Gastroesophageal sphincter (tissue), 4 donors: ENCODE measurements around the gene SMIM10L2A. TPM values are rescaled to one million over a fixed set of nuclear protein-coding genes. Genes with fewer than 3 reads are reported as not detected.
"Not testable (repeated sequence)": the region's sequence is repeated elsewhere in the genome, so short reads cannot be mapped to it uniquely, and the experiment has no call there.

ENCODE experiments used
- ATAC-seq: fragments of 150-250 bp; one replicate; pipeline ENCODE4 v1.9.1; 2016; ENCODE audit warnings: mild to moderate bottlenecking, moderate library complexity
- H3K27ac ChIP-seq, 4 donors: fragments of 200-600 bp; sonication (generic) in 3 of 4; 1 replicate in 3 of 4; 2 replicates in 1 of 4; pipeline ENCODE4 v1.5.1; 2016 to 2019
- H3K27me3 ChIP-seq: fragments of 200-600 bp; sonication (generic); one replicate; pipeline ENCODE4 v1.5.1; 2019
- H3K36me3 ChIP-seq, 2 donors: fragments of 200-600 bp; sonication (generic); one replicate each; pipeline ENCODE4 v1.5.1; 2019; ENCODE audit warnings: control low read depth in 1 of 2
- H3K4me1 ChIP-seq, 3 donors: fragments of 200-600 bp; sonication (generic); 1 replicate in 2 of 3; 2 replicates in 1 of 3; pipeline ENCODE4 v1.5.1; 2016 to 2019; ENCODE audit warnings: control low read depth in 2 of 3
- H3K4me3 ChIP-seq, 2 donors: fragments of 200-600 bp; sonication (generic); one replicate each; pipeline ENCODE4 v1.5.1; 2019; ENCODE audit warnings: mild to moderate bottlenecking in 1 of 2, moderate library complexity in 1 of 2
- H3K9me3 ChIP-seq, 3 donors: fragments of 200-600 bp; sonication (generic); one replicate each; pipeline ENCODE4 v1.5.1; 2017 to 2019; ENCODE audit warnings: control low read depth in 2 of 3
- EP300 ChIP-seq: sonication (generic); formaldehyde crosslinking; IDR thresholded peaks from one replicate; pipeline ENCODE4 v1.6.1; 2017; ENCODE audit warnings: antibody characterized with exemption, mild to moderate bottlenecking
- POLR2A ChIP-seq, 2 donors: fragments of 450-650 bp; IDR thresholded peaks; one replicate each; pipeline ENCODE4 v1.6.1; 2017; ENCODE audit warnings: antibody characterized with exemption in 2 of 2, mild to moderate bottlenecking in 2 of 2, moderate library complexity in 1 of 2
- POLR2AphosphoS5 ChIP-seq: sonication (generic); formaldehyde crosslinking; IDR thresholded peaks from one replicate; pipeline ENCODE4 v1.6.1; 2017; ENCODE audit warnings: antibody characterized with exemption
- WGBS, 2 donors: methylation state at CpG; one replicate each; pipeline ENCODE4 v1.1.5; 2018; ENCODE audit warnings: low coverage in 1 of 2; 5-methylcytosine and 5-hydroxymethylcytosine counted together
- total RNA-seq, 4 donors: library from RNA; depleted of rRNA; stranded (reverse); fragments of >200 nt; gene quantifications; one replicate each; pipeline ENCODE4 v1.1.0, GENCODE V29; 2016
- TF ChIP-seq, protein P1 (sequence below), 4 experiments: fragments of 200-600 bp in 2 of 4; fragments of 450-650 bp in 2 of 4; sonication (generic) in 1 of 4; IDR thresholded peaks; one replicate each; pipeline ENCODE4 v1.5.1; 2017 to 2019; ENCODE audit warnings: antibody characterized with exemption in 4 of 4, mild to moderate bottlenecking in 2 of 4, moderate library complexity in 2 of 4

SMIM10L2A gene
- total RNA-seq, 4 donors from 2014 or later = 0.47 to 1.5 (median 1.1) TPM

DNA sequence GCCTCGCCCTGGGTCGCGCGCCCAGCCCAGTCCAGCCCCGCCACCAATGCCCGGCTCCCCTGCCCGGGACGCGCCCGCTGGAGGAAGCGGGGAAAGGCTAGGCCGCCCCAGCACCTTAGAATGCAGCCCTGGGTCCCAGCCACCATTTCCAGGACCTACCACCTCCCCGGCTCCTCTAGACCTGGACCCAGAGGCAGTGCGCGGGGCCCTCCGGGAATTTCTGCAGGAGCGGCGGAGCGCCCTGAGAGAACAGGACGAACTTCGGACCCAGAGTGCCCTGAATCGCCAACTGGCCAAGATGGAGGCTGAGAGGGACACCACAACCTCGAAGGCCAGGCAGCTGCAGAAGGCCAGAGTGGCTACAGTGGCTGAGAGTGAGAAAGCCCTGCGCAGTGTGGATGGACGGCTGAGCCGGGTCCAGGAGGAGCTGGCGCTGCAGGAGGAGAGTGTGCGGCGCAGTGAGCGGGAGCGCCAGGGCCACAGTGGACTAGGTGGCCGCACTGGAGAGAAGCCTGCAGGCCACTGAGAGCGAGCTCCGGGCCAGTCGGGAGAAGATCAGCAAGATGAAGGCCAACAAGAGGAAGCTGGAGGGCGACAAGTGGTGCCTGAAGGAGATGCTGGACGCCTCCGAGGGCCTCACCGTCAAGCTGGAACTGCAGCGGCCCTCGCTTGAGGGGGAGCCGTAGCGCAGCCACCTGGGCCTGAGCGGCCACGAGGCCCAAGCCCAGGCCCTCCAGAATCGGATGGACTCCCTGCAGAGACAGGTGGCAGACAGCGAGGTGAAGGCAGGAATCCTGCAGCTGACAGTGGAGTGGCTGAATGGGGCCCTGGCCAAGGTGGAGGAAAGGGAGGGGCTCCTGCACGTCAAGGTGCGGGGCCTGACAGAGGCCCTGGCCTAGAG, 15.5 kb downstream of the SMIM10L2A start:
- Histone ChIP-seq H3K27me3 (no peaks in the 10 kb centered on the region), H3K27ac (no peak overlapping the region), H3K36me3 (no peaks in the 10 kb centered on the region), H3K4me1 (no peaks in the 10 kb centered on the region), H3K9me3 (no peaks in the 10 kb centered on the region), H3K4me3 (no peak overlapping the region)
- 74% methylated on average over 7 of the region's 49 CpGs; no CpG with 5 or more reads in 1 of the 2 donors for WGBS, 2 donors
- ATAC-seq = no peak
- TF ChIP-seq POLR2A (IDR thresholded peaks at IDR 0.05) (no peak), EP300 (no peak), POLR2AphosphoS5 (no peak)
- TF ChIP-seq, protein P1, sequence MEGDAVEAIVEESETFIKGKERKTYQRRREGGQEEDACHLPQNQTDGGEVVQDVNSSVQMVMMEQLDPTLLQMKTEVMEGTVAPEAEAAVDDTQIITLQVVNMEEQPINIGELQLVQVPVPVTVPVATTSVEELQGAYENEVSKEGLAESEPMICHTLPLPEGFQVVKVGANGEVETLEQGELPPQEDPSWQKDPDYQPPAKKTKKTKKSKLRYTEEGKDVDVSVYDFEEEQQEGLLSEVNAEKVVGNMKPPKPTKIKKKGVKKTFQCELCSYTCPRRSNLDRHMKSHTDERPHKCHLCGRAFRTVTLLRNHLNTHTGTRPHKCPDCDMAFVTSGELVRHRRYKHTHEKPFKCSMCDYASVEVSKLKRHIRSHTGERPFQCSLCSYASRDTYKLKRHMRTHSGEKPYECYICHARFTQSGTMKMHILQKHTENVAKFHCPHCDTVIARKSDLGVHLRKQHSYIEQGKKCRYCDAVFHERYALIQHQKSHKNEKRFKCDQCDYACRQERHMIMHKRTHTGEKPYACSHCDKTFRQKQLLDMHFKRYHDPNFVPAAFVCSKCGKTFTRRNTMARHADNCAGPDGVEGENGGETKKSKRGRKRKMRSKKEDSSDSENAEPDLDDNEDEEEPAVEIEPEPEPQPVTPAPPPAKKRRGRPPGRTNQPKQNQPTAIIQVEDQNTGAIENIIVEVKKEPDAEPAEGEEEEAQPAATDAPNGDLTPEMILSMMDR (IDR thresholded peaks at IDR 0.05) = no peak

DNA sequence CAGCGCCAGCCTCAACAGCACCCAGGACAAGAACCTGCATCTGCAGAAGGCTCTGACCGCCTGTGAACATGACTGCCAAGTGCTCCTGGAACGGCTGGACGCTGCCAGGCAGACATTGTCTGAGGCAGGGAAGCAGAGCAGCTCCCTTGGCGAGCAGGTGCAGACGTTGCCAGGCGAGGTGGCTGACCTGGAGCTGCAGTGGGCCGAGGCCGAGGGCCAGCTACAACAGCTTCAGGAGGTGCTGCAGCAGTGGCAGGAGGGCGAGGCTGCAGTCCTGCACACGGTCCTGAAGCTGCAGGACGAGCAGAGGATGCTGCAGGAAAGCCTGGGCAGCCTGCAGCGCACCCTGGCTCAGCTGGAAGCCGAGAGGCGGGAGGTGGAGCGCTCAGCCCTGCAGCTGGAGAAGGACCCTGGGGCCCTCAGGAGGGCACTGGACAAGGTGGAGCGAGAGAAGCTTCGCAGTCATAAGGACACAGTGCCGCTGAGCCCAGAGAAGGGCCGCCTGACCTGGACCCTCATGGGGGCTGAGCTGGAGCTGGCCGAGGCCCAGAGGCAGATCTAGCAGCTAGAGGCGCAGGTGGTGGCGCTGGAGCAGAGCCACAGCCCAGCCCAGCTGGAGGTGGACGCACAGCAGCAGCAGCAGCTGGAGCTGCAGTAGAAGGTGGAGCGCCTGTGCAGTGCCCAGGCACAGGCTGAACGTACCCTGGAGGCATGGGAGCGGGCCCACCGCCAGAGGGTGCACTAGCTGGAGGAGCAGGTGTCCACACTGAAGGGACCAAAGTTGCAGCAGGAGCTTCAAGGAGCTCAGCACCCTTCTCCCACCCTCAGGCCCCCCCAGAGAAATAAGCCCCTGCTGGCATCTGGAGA, 16.4 kb downstream of the SMIM10L2A start:
- no peaks in the 10 kb centered on the region for H3K4me1 ChIP-seq
- H3K27me3 ChIP-seq = no peaks in the 10 kb centered on the region
- WGBS, 2 donors = 72% methylated on average over 9 of the region's 28 CpGs; no CpG with 5 or more reads in 1 of the 2 donors
- no peaks in the 10 kb centered on the region for H3K9me3 ChIP-seq
- no peak overlapping the region for H3K27ac ChIP-seq
- H3K4me3 ChIP-seq = no peak overlapping the region
- H3K36me3 ChIP-seq = no peaks in the 10 kb centered on the region
- ATAC-seq = no peak
- TF ChIP-seq EP300 = no peak

DNA sequence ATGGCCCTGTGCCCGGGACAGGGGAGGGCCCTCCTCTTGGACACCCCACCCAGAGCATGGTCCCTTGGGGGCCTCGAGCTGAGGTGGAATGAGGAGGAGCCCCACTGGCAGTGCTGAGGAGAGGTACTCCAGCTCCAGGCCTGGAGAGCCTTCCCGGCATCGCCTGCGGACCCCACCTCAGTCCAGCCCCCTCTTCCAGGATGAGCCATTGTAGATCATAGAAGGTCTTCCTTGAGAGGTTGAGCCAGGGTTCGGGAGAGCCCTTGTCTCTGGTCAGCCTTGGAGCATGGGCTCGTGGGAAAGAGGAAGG, 16.9 kb downstream of the SMIM10L2A start:
- Histone ChIP-seq H3K4me1 (no peaks in the 10 kb centered on the region), H3K4me3 (no peak overlapping the region), H3K9me3 (no peaks in the 10 kb centered on the region), H3K27me3 (no peaks in the 10 kb centered on the region), H3K36me3 (no peaks in the 10 kb centered on the region), H3K27ac (no peak overlapping the region)
- WGBS, 2 donors = 40% methylated on average over 1 of the region's 7 CpGs; no CpG with 5 or more reads in 1 of the 2 donors
- no peak for TF ChIP-seq EP300
- no peak for ATAC-seq

DNA sequence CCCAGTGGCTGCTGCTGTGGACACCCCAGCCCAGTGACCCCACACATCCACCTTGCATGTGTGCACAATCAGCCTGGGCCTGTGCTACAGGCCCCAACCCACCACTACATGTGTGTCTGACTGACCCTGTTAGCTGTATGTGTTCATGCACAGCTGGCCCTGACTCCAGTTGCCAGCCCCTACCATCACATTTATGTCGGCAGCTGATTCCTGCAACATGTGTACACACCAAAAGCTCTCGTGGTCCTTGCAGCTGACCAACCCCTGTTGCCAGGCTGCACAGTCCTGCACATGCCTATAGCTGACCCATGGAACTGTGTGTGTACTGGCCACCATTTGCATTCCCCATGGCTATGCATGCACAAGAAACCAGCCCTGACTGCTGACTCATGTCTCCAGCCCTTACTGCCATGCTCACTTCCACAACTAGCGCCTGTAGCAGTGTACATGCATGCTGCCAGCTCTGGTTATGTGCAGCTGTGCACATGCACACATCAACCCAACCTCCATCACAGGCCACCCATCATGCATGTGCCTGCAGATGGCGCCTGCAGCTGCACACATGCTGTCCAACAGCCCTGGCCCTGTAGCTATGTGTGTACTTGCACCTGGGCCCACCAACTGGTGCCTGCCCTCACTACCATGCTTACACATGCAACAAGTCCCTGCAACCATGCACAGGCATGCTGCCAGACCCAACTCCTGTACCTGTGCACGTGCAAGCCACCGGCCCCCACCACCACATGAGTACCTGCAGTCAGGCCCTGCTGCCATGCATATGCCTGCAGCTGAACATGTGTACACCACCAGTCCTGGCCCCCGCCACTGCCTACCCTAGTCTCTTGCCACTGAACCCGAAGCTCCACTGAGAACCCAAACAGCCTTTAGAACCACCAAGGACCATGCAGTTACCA, 28.1 kb downstream of the SMIM10L2A start:
- no peaks in the 10 kb centered on the region for H3K36me3 ChIP-seq
- H3K27me3 ChIP-seq = no peaks in the 10 kb centered on the region
- no peak overlapping the region for H3K27ac ChIP-seq
- no peak for ATAC-seq
- no peaks in the 10 kb centered on the region for H3K4me1 ChIP-seq
- 72% methylated on average over 2 of the region's 8 CpGs; no CpG with 5 or more reads in 1 of the 2 donors for WGBS, 2 donors
- no peaks in the 10 kb centered on the region for H3K9me3 ChIP-seq
- H3K4me3 ChIP-seq = no peak overlapping the region
- no peak for TF ChIP-seq POLR2AphosphoS5
- no peak for TF ChIP-seq POLR2A (IDR thresholded peaks at IDR 0.05)
- TF ChIP-seq EP300 = no peak

DNA sequence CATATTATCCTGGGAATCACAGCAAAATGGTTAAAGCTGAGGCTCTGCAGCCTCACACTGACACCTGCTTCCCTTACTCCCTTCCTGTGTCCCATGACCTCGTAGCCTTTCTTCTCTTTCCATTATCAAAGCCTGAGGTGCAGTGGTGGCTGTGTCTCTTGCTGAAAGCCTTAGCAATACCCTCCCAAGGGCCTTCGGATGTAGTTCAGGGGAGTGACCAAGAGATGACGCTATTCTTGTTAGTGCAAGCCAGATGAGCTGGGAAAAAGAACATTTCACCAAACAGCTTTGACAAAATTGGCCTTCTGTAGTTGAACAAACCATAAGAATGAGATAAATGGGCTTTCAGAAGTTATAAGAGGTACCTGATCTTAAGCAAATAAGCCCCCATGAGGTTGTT, 31.6 kb downstream of the SMIM10L2A start:
- Histone ChIP-seq H3K9me3 (no peaks in the 10 kb centered on the region), H3K4me3 (no peak overlapping the region), H3K36me3 (no peaks in the 10 kb centered on the region), H3K4me1 (no peaks in the 10 kb centered on the region), H3K27me3 (no peaks in the 10 kb centered on the region), H3K27ac (no peak overlapping the region)
- TF ChIP-seq POLR2AphosphoS5 (no peak), EP300 (no peak), POLR2A (IDR thresholded peaks at IDR 0.05) (no peak)
- TF ChIP-seq, protein P1 (IDR thresholded peaks at IDR 0.05) = no peak
- WGBS, 2 donors = 38 to 79% methylated on average over 1 to 2 of the region's 3 CpGs
- no peak for ATAC-seq

DNA sequence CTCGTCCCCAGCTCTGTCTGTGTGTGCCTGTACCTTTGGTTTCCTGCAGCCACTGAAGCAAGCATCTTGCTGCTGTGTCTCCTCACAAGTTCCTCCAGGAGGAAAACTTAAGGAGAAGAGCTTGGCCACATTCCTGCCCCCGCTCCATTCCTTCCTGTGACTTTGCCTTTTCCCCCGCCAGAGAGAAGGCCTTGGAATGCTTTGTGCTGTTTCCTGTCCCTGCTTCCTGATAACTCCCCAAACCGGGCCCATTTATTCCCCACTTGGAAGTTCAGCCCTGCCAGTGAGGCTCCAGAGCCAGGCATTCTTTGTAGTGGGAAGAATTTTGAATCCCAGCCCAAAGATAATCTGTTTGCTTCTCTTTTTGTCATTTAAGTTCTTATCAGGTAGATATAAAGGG, 33.1 kb downstream of the SMIM10L2A start:
- Histone ChIP-seq H3K27ac (no peak overlapping the region), H3K4me1 (no peaks in the 10 kb centered on the region), H3K4me3 (no peak overlapping the region), H3K27me3 (no peaks in the 10 kb centered on the region), H3K36me3 (no peaks in the 10 kb centered on the region), H3K9me3 (no peaks in the 10 kb centered on the region)
- TF ChIP-seq POLR2A (IDR thresholded peaks at IDR 0.05) = no peak
- TF ChIP-seq, protein P1 (IDR thresholded peaks at IDR 0.05) = no peak
- no peak for TF ChIP-seq EP300
- TF ChIP-seq POLR2AphosphoS5 = no peak
- ATAC-seq = no peak
- WGBS, 2 donors = 10 to 43% methylated on average over 3 to 4 of the region's 4 CpGs

DNA sequence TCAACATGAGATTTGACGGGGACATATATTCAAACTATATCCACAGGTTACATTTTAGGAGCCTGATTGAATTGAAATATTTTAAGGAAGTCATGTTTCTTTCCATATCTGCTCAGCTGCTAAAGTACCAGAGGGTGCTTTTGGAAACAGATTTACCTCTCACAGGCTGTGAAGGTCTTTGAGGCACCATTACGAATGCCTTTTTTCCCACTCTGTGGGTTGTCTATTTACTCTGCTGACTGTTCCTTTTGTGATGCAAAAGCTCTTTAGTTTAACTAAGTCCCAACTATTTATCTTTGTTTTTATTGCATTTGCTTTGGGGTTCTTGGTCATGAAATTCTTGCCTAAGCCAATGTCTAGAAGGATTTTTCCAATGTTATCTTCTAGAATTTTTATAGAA, 40.0 kb downstream of the SMIM10L2A start:
- H3K4me3 ChIP-seq, H3K9me3 ChIP-seq, H3K4me1 ChIP-seq, ATAC-seq, H3K27me3 ChIP-seq, H3K27ac ChIP-seq, H3K36me3 ChIP-seq: not testable (repeated sequence)
- 57 to 73% methylated on average over 1 of the region's 2 CpGs for WGBS, 2 donors
